Panc1 (cell line): ENCODE data around the gene C2CD2. TPM values are rescaled to one million over a fixed set of nuclear protein-coding genes. Genes with fewer than 3 reads are reported as not detected.

Experiments used
- ATAC-seq: fragments of 200-7000 bp; cut with Tn5 transposase; 2 replicates; pipeline ENCODE4 v1.9.1; 2020; ENCODE audit warnings: mild to moderate bottlenecking, moderate library complexity
- BruUV-seq: library from RNA; stranded (reverse); fragments of 400-500 nt; replicated peaks from 2 replicates; lab custom pipeline; 2021; lab: Mats Ljungman, UMichigan
- CTCF ChIA-PET: fragments of 300-600 bp; sonication (Branson Sonifier 250); formaldehyde crosslinking; loops from one replicate; lab custom pipeline; 2022; ENCODE audit warnings: antibody characterized with exemption; lab: Charles Lee
- POLR2A ChIA-PET: fragments of 300-600 bp; sonication (Branson Sonifier 250); formaldehyde crosslinking; loops from one replicate; lab custom pipeline; 2022; ENCODE audit warnings: antibody characterized with exemption; lab: Charles Lee
- DNase-seq: peaks from one replicate; pipeline ENCODE4 v3.0.0-alpha.2; 2010; ENCODE audit warnings: low read depth, low spot score
- H3K27ac ChIP-seq: 2 replicates; pipeline ENCODE4 v1.5.1; 2011; ENCODE audit warnings: mild to moderate bottlenecking, low read length, inconsistent platforms
- H3K27me3 ChIP-seq: fragments of 200-500 bp; sonication (Bioruptor generic); 2 replicates; pipeline ENCODE4 v1.6.0; 2014; ENCODE audit warnings: low read length, inconsistent platforms; ENCODE audit not compliant: control insufficient read depth, insufficient read depth
- H3K36me3 ChIP-seq: fragments of 200-500 bp; sonication (Bioruptor generic); 2 replicates; pipeline ENCODE4 v1.5.1; 2014; ENCODE audit warnings: inconsistent platforms, mild to moderate bottlenecking, low read length, moderate library complexity; ENCODE audit not compliant: control insufficient read depth, insufficient read depth
- H3K4me1 ChIP-seq: 2 replicates; pipeline ENCODE4 v1.5.1; 2011; ENCODE audit warnings: inconsistent platforms, mild to moderate bottlenecking, low read length, moderate library complexity; ENCODE audit not compliant: control insufficient read depth, insufficient read depth
- H3K4me3 ChIP-seq, 2 experiments: 2 replicates each; pipeline ENCODE4 v1.5.1; 2011 to 2012; ENCODE audit warnings: low read depth in 2 of 2, low read length in 2 of 2, mild to moderate bottlenecking in 2 of 2, inconsistent platforms in 1 of 2, moderate library complexity in 1 of 2
- H3K9me3 ChIP-seq: fragments of 200-500 bp; sonication (Bioruptor generic); 2 replicates; pipeline ENCODE4 v1.5.1; 2014; ENCODE audit warnings: low read depth, mild to moderate bottlenecking, inconsistent platforms, low read length, moderate library complexity; ENCODE audit not compliant: control insufficient read depth, insufficient read depth
- CTCF ChIP-seq: fragments of 450-650 bp; IDR thresholded peaks from 2 replicates; pipeline ENCODE4 v1.5.1; 2017; ENCODE audit warnings: mild to moderate bottlenecking
- POLR2AphosphoS5 ChIP-seq: IDR thresholded peaks from 2 replicates; pipeline ENCODE4 v1.6.1; 2012; ENCODE audit warnings: mild to moderate bottlenecking, low read depth, low read length, moderate library complexity
- REST ChIP-seq, 2 experiments: IDR thresholded peaks; 2 replicates each; pipeline ENCODE4 v1.6.1; 2011 to 2012; ENCODE audit warnings: low read depth in 2 of 2, control low read depth in 1 of 2, low read length in 1 of 2, mild to moderate bottlenecking in 1 of 2, moderate library complexity in 1 of 2; ENCODE audit not compliant: insufficient read depth in 1 of 2
- SIN3A ChIP-seq: IDR thresholded peaks from 2 replicates; pipeline ENCODE4 v1.6.1; 2012; ENCODE audit warnings: low read depth, mild to moderate bottlenecking, low read length, moderate library complexity, borderline replicate concordance; ENCODE audit not compliant: insufficient read depth
- TCF7L2 ChIP-seq: IDR thresholded peaks from 2 replicates; pipeline ENCODE4 v1.6.1; 2011; ENCODE audit warnings: mild to moderate bottlenecking, low read depth, low read length, inconsistent platforms
- in situ Hi-C: cut with HindIII; loops from 2 replicates; pipeline ENCODE4 v1.10.0; 2016; ENCODE audit warnings: low sequenced_read_pairs, low pct_unique_long_range_greater_than_20kb
- intact Hi-C: fragments of 100-400 bp; cut with micrococcal nuclease; formaldehyde crosslinking; loops from one replicate; pipeline ENCODE4 v1.10.0; 2022; ENCODE audit not compliant: unreplicated experiment
- total RNA-seq: library from RNA; stranded (reverse); gene quantifications from one replicate; pipeline ENCODE4 v1.2.1, GENCODE V29; 2021; ENCODE audit not compliant: unreplicated experiment

Gene C2CD2
- total RNA-seq, 1 experiment from 2014 or later: 14.0 TPM

- DNase-seq (no peak), ATAC-seq (no peak)
- CTCF ChIA-PET: no interaction called here
- H3K27me3 ChIP-seq: no peaks in the 10 kb centered on the region
- TF ChIP-seq POLR2AphosphoS5 (no peak), CTCF (no peak), TCF7L2 (no peak), SIN3A (no peak), REST (IDR thresholded peaks at IDR 0.05; ENCODE audit: insufficient read depth in 1 of 2, low read depth in 2 of 2, low read length in 1 of 2) (no peak)
- H3K36me3 ChIP-seq: no peaks in the 10 kb centered on the region; the same call in 1 of the 2 replicates
- H3K27ac ChIP-seq: no peak overlapping the region
- no TSS peak for BruUV-seq
- no peaks in the 10 kb centered on the region for H3K9me3 ChIP-seq
- no peak overlapping the region for H3K4me3 ChIP-seq
- intact Hi-C loops: no loop called here
- no peaks in the 10 kb centered on the region for H3K4me1 ChIP-seq
- in situ Hi-C loops: no loop called here
- POLR2A ChIA-PET: no interaction called here
These were observed 40.6 kb downstream of the C2CD2 start for GRCh38 chr21:41913230-41913629.

GRCh38 chr21:41908829-41909228, 45.0 kb downstream of the C2CD2 start:
- POLR2A ChIA-PET: no interaction called here
- no peak for TF ChIP-seq REST (IDR thresholded peaks at IDR 0.05; ENCODE audit: insufficient read depth in 1 of 2, low read depth in 2 of 2, low read length in 1 of 2)
- no peak for TF ChIP-seq CTCF
- no peak for TF ChIP-seq POLR2AphosphoS5
- TF ChIP-seq TCF7L2: no peak
- no peak for TF ChIP-seq SIN3A
- H3K4me3 ChIP-seq: no peak overlapping the region
- no peak for DNase-seq
- H3K36me3 ChIP-seq: no peaks in the 10 kb centered on the region; the same call in 1 of the 2 replicates
- ATAC-seq: no peak
- CTCF ChIA-PET: no interaction called here
- no peaks in the 10 kb centered on the region for H3K27me3 ChIP-seq
- no peak overlapping the region for H3K27ac ChIP-seq
- no peaks in the 10 kb centered on the region for H3K9me3 ChIP-seq
- no peaks in the 10 kb centered on the region for H3K4me1 ChIP-seq
- BruUV-seq: no TSS peak
- in situ Hi-C loops (no loop called here), intact Hi-C loops (no loop called here)
